ENCODE data around the gene HSD17B2.
"Not testable (repeated sequence)": the region's sequence is repeated elsewhere in the genome, so short reads cannot be mapped to it uniquely, and the experiment has no call there.

Gene HSD17B2

GRCh38 chr16:82034981-82035612 is at the start of gene HSD17B2:
TSS of gene HSD17B2 (plus strand) at chr16:82035253. CDS start at chr16:82035425, 172 bp downstream.
- DNase-seq, result no peak

- DNase-seq, result no peak
Measured at GRCh38 chr16:81987121-81987520, 47.9 kb upstream of the HSD17B2 start.

- no peak for DNase-seq
Measured at GRCh38 chr16:81987706-81988105, 47.3 kb upstream of the HSD17B2 start.

GRCh38 chr16:81992859-81993258 is 42.2 kb upstream of the HSD17B2 start:
- DNase-seq, result no peak

- no peak for DNase-seq
Measured at GRCh38 chr16:81994485-81994884, 40.6 kb upstream of the HSD17B2 start.

GRCh38 chr16:81995651-81996050 is 39.4 kb upstream of the HSD17B2 start:
- no peak for DNase-seq

GRCh38 chr16:81996664-81997509 is 38.2 kb upstream of the HSD17B2 start:
- DNase-seq, result no peak

- DNase-seq, result no peak
Measured at GRCh38 chr16:81997738-81998137, 37.3 kb upstream of the HSD17B2 start.

GRCh38 chr16:82002831-82003230 is 32.2 kb upstream of the HSD17B2 start:
- no peak for DNase-seq

- DNase-seq, result no peak
Measured at GRCh38 chr16:82004601-82005000, 30.5 kb upstream of the HSD17B2 start.

- no peak for DNase-seq
Measured at GRCh38 chr16:82005027-82005830, 29.8 kb upstream of the HSD17B2 start.

- DNase-seq, result no peak
Measured at GRCh38 chr16:82006036-82006435, 29.0 kb upstream of the HSD17B2 start.

GRCh38 chr16:82007189-82007588 is 27.9 kb upstream of the HSD17B2 start:
- no peak for DNase-seq

- no peak for DNase-seq
Measured at GRCh38 chr16:82008957-82009592, 26.0 kb upstream of the HSD17B2 start.

GRCh38 chr16:82009789-82010188 is 25.3 kb upstream of the HSD17B2 start:
- not testable (repeated sequence) for DNase-seq

- DNase-seq, result no peak
Measured at GRCh38 chr16:82010649-82011048, 24.4 kb upstream of the HSD17B2 start.

- DNase-seq, result peak; percentile 46
Measured at GRCh38 chr16:82011199-82011641, 23.8 kb upstream of the HSD17B2 start, which contains the start of gene SDR42E1. TSS of gene SDR42E1 (minus strand) at chr16:82011470. CDS start at chr16:82000858, 10,612 bp downstream.

- DNase-seq, result no peak
Measured at GRCh38 chr16:82013139-82013538, 21.9 kb upstream of the HSD17B2 start.

- DNase-seq, result no peak
Measured at GRCh38 chr16:82016263-82016662, 18.8 kb upstream of the HSD17B2 start.

GRCh38 chr16:82016964-82017363 is 18.1 kb upstream of the HSD17B2 start:
- DNase-seq, result no peak

GRCh38 chr16:82017911-82018568 is 17.0 kb upstream of the HSD17B2 start:
- no peak for DNase-seq

- no peak for DNase-seq
Measured at GRCh38 chr16:82019535-82019934, 15.5 kb upstream of the HSD17B2 start.
